ENCODE results near the gene CFB.

GRCh38 chr6:31969712-31970603, 24.1 kb downstream of the CFB start:
- TF ChIP-seq, protein P1, sequence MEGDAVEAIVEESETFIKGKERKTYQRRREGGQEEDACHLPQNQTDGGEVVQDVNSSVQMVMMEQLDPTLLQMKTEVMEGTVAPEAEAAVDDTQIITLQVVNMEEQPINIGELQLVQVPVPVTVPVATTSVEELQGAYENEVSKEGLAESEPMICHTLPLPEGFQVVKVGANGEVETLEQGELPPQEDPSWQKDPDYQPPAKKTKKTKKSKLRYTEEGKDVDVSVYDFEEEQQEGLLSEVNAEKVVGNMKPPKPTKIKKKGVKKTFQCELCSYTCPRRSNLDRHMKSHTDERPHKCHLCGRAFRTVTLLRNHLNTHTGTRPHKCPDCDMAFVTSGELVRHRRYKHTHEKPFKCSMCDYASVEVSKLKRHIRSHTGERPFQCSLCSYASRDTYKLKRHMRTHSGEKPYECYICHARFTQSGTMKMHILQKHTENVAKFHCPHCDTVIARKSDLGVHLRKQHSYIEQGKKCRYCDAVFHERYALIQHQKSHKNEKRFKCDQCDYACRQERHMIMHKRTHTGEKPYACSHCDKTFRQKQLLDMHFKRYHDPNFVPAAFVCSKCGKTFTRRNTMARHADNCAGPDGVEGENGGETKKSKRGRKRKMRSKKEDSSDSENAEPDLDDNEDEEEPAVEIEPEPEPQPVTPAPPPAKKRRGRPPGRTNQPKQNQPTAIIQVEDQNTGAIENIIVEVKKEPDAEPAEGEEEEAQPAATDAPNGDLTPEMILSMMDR (tag by site-specific recombination; IDR thresholded peaks at IDR 0.05), result no peak
- no peak for TF ChIP-seq YY1 (tag by site-specific recombination; IDR thresholded peaks at IDR 0.05)
- TF ChIP-seq ZNF677 (tag by site-specific recombination; IDR thresholded peaks at IDR 0.05), result no peak
- no peak for TF ChIP-seq ZNF626 (tag by site-specific recombination; IDR thresholded peaks at IDR 0.05)
- TF ChIP-seq ZBTB1 (tag by site-specific recombination; IDR thresholded peaks at IDR 0.05), result no peak
- TF ChIP-seq ZBTB10 (tag by site-specific recombination; IDR thresholded peaks at IDR 0.05), result no peak
- TF ChIP-seq ZNF510 (tag by site-specific recombination; IDR thresholded peaks at IDR 0.05; ENCODE audit: insufficient replicate concordance), result no peak
- TF ChIP-seq TCF7L2 (IDR thresholded peaks at IDR 0.05; ENCODE audit: borderline replicate concordance, low read depth, low read length), result no peak
- no peak for TF ChIP-seq ZNF274 (IDR thresholded peaks at IDR 0.05; ENCODE audit: low read length)
- TF ChIP-seq ZNF274 (tag by site-specific recombination; IDR thresholded peaks at IDR 0.05; ENCODE audit: borderline replicate concordance), result no peak
- TF ChIP-seq, protein P2, sequence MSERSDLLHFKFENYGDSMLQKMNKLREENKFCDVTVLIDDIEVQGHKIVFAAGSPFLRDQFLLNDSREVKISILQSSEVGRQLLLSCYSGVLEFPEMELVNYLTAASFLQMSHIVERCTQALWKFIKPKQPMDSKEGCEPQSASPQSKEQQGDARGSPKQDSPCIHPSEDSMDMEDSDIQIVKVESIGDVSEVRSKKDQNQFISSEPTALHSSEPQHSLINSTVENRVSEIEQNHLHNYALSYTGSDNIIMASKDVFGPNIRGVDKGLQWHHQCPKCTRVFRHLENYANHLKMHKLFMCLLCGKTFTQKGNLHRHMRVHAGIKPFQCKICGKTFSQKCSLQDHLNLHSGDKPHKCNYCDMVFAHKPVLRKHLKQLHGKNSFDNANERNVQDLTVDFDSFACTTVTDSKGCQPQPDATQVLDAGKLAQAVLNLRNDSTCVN (tag by site-specific recombination; optimal IDR thresholded peaks at IDR 0.05), result no peak

All from HEK293 (cell line).